Esophagus muscularis mucosa (tissue), 4 donors: ENCODE measurements around the gene PCDH20. TPM values are rescaled to one million over a fixed set of nuclear protein-coding genes. Genes with fewer than 3 reads are reported as not detected.

ENCODE experiments used
- DNase-seq: peaks from one replicate; pipeline ENCODE4 v3.0.0-alpha.2; 2017; ENCODE audit errors: extremely low spot score
- H3K27ac ChIP-seq, 4 donors: fragments of 200-600 bp; sonication (generic); replicated peaks in 1 of 4; 1 replicate in 3 of 4; 2 replicates in 1 of 4; pipeline ENCODE4 v1.5.1; 2016 to 2019; ENCODE audit warnings: mild to moderate bottlenecking in 1 of 4
- H3K27me3 ChIP-seq, 4 donors: fragments of 200-600 bp; sonication (generic); one replicate each; pipeline versions ENCODE4 v1.5.1 to v1.6.0; 2016 to 2019
- H3K36me3 ChIP-seq, 4 donors: fragments of 200-600 bp; sonication (generic); one replicate each; pipeline ENCODE4 v1.5.1; 2016 to 2019
- H3K4me1 ChIP-seq, 4 donors: fragments of 200-600 bp; sonication (generic); one replicate each; pipeline ENCODE4 v1.5.1; 2016 to 2019
- H3K4me3 ChIP-seq, 4 donors: fragments of 200-600 bp; sonication (generic); 1 replicate in 2 of 4; 2 replicates in 2 of 4; pipeline ENCODE4 v1.5.1; 2016 to 2019; ENCODE audit warnings: mild to moderate bottlenecking in 4 of 4, moderate library complexity in 1 of 4
- H3K9me3 ChIP-seq, 4 donors: fragments of 200-600 bp; sonication (generic); 1 replicate in 3 of 4; 2 replicates in 1 of 4; pipeline ENCODE4 v1.5.1; 2016 to 2019
- EP300 ChIP-seq: sonication (generic); formaldehyde crosslinking; IDR thresholded peaks from one replicate; pipeline ENCODE4 v1.6.1; 2017; ENCODE audit warnings: antibody characterized with exemption
- POLR2A ChIP-seq: fragments of 450-650 bp; IDR thresholded peaks from one replicate; pipeline ENCODE4 v1.6.1; 2017; ENCODE audit warnings: antibody characterized with exemption, moderate library complexity, mild to moderate bottlenecking, low read depth
- POLR2AphosphoS5 ChIP-seq, 2 donors: sonication (generic); formaldehyde crosslinking; IDR thresholded peaks; one replicate each; pipeline ENCODE4 v1.6.1; 2017; ENCODE audit warnings: antibody characterized with exemption in 2 of 2
- WGBS: methylation state at CpG from one replicate; pipeline ENCODE4 v1.1.5; 2018; 5-methylcytosine and 5-hydroxymethylcytosine counted together
- intact Hi-C: fragments of 100-400 bp; cut with DNase I; formaldehyde crosslinking; loops from one replicate; pipeline ENCODE4 v1.15.1; 2023
- total RNA-seq, 4 donors: library from RNA; depleted of rRNA; stranded (reverse); fragments of >200 nt; gene quantifications; one replicate each; pipeline versions ENCODE4 v1.1.0 to v1.2.1, GENCODE V29; 2016
- TF ChIP-seq, protein P1 (sequence below), 3 experiments: fragments of 200-600 bp in 2 of 3; fragments of 450-650 bp in 1 of 3; sonication (generic) in 2 of 3; IDR thresholded peaks; one replicate each; pipeline ENCODE4 v1.5.1; 2017 to 2019; ENCODE audit warnings: antibody characterized with exemption in 3 of 3, mild to moderate bottlenecking in 2 of 3, moderate library complexity in 1 of 3

The PCDH20 gene, protein sequence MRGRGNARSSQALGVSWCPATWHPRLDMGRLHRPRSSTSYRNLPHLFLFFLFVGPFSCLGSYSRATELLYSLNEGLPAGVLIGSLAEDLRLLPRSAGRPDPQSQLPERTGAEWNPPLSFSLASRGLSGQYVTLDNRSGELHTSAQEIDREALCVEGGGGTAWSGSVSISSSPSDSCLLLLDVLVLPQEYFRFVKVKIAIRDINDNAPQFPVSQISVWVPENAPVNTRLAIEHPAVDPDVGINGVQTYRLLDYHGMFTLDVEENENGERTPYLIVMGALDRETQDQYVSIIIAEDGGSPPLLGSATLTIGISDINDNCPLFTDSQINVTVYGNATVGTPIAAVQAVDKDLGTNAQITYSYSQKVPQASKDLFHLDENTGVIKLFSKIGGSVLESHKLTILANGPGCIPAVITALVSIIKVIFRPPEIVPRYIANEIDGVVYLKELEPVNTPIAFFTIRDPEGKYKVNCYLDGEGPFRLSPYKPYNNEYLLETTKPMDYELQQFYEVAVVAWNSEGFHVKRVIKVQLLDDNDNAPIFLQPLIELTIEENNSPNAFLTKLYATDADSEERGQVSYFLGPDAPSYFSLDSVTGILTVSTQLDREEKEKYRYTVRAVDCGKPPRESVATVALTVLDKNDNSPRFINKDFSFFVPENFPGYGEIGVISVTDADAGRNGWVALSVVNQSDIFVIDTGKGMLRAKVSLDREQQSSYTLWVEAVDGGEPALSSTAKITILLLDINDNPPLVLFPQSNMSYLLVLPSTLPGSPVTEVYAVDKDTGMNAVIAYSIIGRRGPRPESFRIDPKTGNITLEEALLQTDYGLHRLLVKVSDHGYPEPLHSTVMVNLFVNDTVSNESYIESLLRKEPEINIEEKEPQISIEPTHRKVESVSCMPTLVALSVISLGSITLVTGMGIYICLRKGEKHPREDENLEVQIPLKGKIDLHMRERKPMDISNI
- total RNA-seq, result 10 to 100 TPM; 10.4 to 31.3 (median 14.7) TPM

DNA sequence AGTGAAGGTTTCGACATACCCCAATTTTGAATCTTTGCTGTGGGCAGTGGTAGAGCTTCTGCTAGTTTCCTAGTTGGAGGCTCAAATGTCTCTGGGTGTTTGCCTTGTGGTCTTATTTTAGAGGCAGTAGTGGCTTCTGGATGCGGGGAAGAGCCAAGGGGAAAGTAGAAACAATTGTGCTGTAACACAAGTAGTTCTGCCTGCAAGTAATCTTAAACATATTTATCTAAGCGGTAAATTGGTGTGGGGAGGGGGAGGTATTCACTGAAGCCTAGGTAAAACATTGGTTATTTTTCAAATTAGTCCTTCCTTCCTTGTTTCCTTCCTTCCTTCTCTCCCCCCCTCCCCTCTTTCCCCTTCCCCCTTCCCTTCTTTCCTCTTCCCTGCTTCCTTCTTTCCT lies at the start of gene PCDH20:
PCDH20 (minus strand) TSS at position 101 of the 400 bp plus-strand sequence. CDS start 691 bp downstream, outside the sequence.
- Histone ChIP-seq H3K4me1 (peaks cover 9 to 33% (median 24%) of the 10 kb centered on the region in 4 donors), H3K36me3 (no peaks in the 10 kb centered on the region), H3K27ac (peak within 1 kb of the TSS; percentile 23 to 54 (median 37)), H3K9me3 (no peaks in the 10 kb centered on the region), H3K27me3 (peaks cover 0 to 36% (median 0%) of the 10 kb centered on the region in 4 donors), H3K4me3 (peak within 1 kb of the TSS; percentile 52 to 55 (median 53))
- 61% methylated on average over 3 of the region's 3 CpGs for WGBS
- intact Hi-C loops, result loop anchor here (10.0 kb wide), 2 partner anchors 291 to 761 kb away; no protein-coding TSS in a partner anchor
- DNase-seq, result no peak
- TF ChIP-seq POLR2AphosphoS5 (IDR thresholded peaks at IDR 0.05) (no peak), POLR2A (no peak), EP300 (no peak)
- TF ChIP-seq, protein P1, sequence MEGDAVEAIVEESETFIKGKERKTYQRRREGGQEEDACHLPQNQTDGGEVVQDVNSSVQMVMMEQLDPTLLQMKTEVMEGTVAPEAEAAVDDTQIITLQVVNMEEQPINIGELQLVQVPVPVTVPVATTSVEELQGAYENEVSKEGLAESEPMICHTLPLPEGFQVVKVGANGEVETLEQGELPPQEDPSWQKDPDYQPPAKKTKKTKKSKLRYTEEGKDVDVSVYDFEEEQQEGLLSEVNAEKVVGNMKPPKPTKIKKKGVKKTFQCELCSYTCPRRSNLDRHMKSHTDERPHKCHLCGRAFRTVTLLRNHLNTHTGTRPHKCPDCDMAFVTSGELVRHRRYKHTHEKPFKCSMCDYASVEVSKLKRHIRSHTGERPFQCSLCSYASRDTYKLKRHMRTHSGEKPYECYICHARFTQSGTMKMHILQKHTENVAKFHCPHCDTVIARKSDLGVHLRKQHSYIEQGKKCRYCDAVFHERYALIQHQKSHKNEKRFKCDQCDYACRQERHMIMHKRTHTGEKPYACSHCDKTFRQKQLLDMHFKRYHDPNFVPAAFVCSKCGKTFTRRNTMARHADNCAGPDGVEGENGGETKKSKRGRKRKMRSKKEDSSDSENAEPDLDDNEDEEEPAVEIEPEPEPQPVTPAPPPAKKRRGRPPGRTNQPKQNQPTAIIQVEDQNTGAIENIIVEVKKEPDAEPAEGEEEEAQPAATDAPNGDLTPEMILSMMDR (IDR thresholded peaks at IDR 0.05), result no peak

DNA sequence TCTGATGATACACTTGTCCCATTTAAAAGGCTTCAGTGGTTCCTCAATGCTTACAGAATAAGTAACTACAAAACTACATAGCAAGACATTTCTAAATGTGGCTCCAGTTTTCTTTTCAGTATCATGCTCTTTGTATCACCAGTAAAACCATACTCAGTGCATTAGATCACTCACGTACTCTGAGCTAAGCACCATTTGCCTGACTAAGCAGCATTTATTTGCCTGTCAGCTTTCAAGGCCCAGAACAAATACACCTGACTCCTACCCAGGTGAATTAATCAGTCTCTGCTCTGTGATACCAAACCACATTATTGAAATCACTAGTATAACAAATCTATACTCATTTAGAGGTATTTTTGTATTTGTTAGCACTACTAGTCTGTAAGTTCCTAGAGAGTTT lies 47.4 kb upstream of the PCDH20 start:
- 82% methylated on average over 1 of the region's 1 CpG for WGBS
- Histone ChIP-seq H3K27ac (no peak overlapping the region), H3K36me3 (no peaks in the 10 kb centered on the region), H3K27me3 (no peaks in the 10 kb centered on the region), H3K4me1 (peaks cover 0 to 4% (median 0%) of the 10 kb centered on the region in 4 donors), H3K4me3 (no peak overlapping the region), H3K9me3 (no peaks in the 10 kb centered on the region)
- TF ChIP-seq, protein P1 (IDR thresholded peaks at IDR 0.05), result no peak
- TF ChIP-seq EP300, result no peak
- TF ChIP-seq POLR2AphosphoS5 (IDR thresholded peaks at IDR 0.05), result no peak
- TF ChIP-seq POLR2A, result no peak
- DNase-seq, result no peak
- intact Hi-C loops, result no loop called here

DNA sequence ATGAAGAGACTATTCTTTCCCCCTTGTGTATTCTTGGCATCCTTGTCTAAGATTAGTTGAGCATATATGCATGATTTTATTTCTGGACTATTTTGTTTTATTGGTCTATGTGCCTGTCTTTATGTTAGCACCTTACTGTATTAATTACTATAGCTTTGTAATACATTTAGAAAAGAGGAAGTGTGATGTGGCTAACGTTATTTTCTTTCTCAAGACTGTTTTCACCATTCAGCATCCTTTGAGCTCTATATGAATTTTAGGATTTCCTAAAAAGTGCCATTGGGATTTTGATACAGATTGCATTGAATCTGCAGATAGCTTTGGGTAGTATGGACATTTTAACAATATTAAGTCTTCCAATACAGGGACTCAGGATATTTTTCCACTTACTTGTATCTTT lies 37.5 kb upstream of the PCDH20 start:
- TF ChIP-seq POLR2AphosphoS5 (IDR thresholded peaks at IDR 0.05) (no peak), POLR2A (no peak), EP300 (no peak)
- TF ChIP-seq, protein P1 (IDR thresholded peaks at IDR 0.05), result no peak
- H3K9me3 ChIP-seq, result no peaks in the 10 kb centered on the region
- no peak overlapping the region for H3K4me3 ChIP-seq
- 72% methylated on average over 1 of the region's 1 CpG for WGBS
- intact Hi-C loops, result no loop called here
- no peaks in the 10 kb centered on the region for H3K4me1 ChIP-seq
- no peak overlapping the region for H3K27ac ChIP-seq
- DNase-seq, result no peak
- H3K27me3 ChIP-seq, result no peaks in the 10 kb centered on the region
- H3K36me3 ChIP-seq, result no peaks in the 10 kb centered on the region

DNA sequence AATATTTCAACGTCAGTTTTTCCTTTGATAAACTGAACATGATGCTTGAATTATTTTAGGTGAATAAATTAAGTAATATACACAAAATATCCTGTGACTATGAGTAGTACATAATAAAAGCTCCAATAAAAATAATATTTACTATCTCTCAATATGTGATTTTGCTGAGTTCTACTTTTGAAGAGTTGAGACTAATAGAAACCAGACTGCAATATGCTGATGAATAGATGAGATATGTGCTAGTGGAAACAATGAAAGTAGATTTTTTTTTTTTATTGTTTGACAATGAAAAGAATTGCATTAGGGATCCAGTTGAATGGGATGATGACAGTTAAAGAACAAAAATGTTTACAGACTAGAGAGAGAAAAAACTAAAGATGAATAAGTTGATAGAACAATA lies 16.4 kb upstream of the PCDH20 start:
- DNase-seq, result no peak
- TF ChIP-seq EP300 (no peak), POLR2AphosphoS5 (IDR thresholded peaks at IDR 0.05) (no peak), POLR2A (no peak)
- TF ChIP-seq, protein P1 (IDR thresholded peaks at IDR 0.05), result no peak
- H3K4me3 ChIP-seq, result no peak overlapping the region
- H3K27me3 ChIP-seq, result no peaks in the 10 kb centered on the region
- WGBS, result 75% methylated on average over 1 of the region's 1 CpG
- H3K36me3 ChIP-seq, result no peaks in the 10 kb centered on the region
- H3K9me3 ChIP-seq, result no peaks in the 10 kb centered on the region
- H3K4me1 ChIP-seq, result no peaks in the 10 kb centered on the region
- no peak overlapping the region for H3K27ac ChIP-seq
- intact Hi-C loops, result no loop called here
